GM23338 (cell line): ENCODE measurements around the gene ADAMTSL2. TPM values are rescaled to one million over a fixed set of nuclear protein-coding genes. Genes with fewer than 3 reads are reported as not detected.

Source experiments
- ATAC-seq: fragments of 200-7000 bp; cut with Tn5 transposase; 3 replicates; pipeline ENCODE4 v1.9.1; 2020
- DNase-seq: peaks from one replicate; pipeline ENCODE4 v3.0.0-alpha.2; 2015; ENCODE audit warnings: low spot score
- H2AFZ ChIP-seq: fragments of 200-600 bp; sonication (generic); 2 replicates; pipeline ENCODE4 v1.8.0; 2016; ENCODE audit warnings: antibody characterized with exemption, mild to moderate bottlenecking, moderate library complexity
- H3F3A ChIP-seq: fragments of 200-600 bp; sonication (generic); replicated peaks from 2 replicates; pipeline ENCODE4 v1.8.0; 2017; ENCODE audit warnings: antibody characterized with exemption, mixed run types, low read depth
- H3K27ac ChIP-seq: fragments of 200-600 bp; sonication (generic); 2 replicates; pipeline ENCODE4 v1.6.1; 2016; ENCODE audit warnings: low read depth
- H3K27me3 ChIP-seq: fragments of 200-600 bp; sonication (generic); 2 replicates; pipeline ENCODE4 v1.8.0; 2016; ENCODE audit warnings: mild to moderate bottlenecking, mixed run types, moderate library complexity; ENCODE audit not compliant: insufficient read depth
- H3K36me3 ChIP-seq: fragments of 200-600 bp; sonication (generic); 2 replicates; pipeline ENCODE4 v1.8.0; 2016; ENCODE audit warnings: mild to moderate bottlenecking; ENCODE audit not compliant: insufficient read depth
- H3K4me1 ChIP-seq: fragments of 200-600 bp; sonication (generic); 2 replicates; pipeline ENCODE4 v1.8.0; 2016; ENCODE audit warnings: mild to moderate bottlenecking, moderate library complexity; ENCODE audit not compliant: insufficient read depth
- H3K4me2 ChIP-seq: fragments of 200-600 bp; sonication (generic); 2 replicates; pipeline ENCODE4 v1.7.1; 2017; ENCODE audit warnings: mixed run types
- H3K4me3 ChIP-seq: fragments of 200-600 bp; sonication (generic); 2 replicates; pipeline ENCODE4 v1.6.1; 2016; ENCODE audit warnings: mixed run types
- H3K79me2 ChIP-seq: fragments of 200-600 bp; sonication (generic); replicated peaks from 2 replicates; pipeline ENCODE4 v1.8.0; 2017; ENCODE audit warnings: mild to moderate bottlenecking; ENCODE audit not compliant: insufficient read depth
- H3K9me2 ChIP-seq: fragments of 200-600 bp; sonication (generic); 2 replicates; pipeline ENCODE4 v1.8.0; 2017; ENCODE audit not compliant: insufficient read depth
- H4K20me1 ChIP-seq: fragments of 200-600 bp; sonication (generic); replicated peaks from 2 replicates; pipeline ENCODE4 v1.8.0; 2017; ENCODE audit warnings: mild to moderate bottlenecking; ENCODE audit not compliant: insufficient read depth
- H3K27ac Mint-ChIP-seq: 2 replicates; pipeline ENCODE4 v1.8.0; 2020; ENCODE audit warnings: inconsistent platforms, mild to moderate bottlenecking, moderate library complexity, mixed read lengths
- H3K27me3 Mint-ChIP-seq: 3 replicates; pipeline ENCODE4 v1.8.0; 2022; ENCODE audit warnings: low read depth, mild to moderate bottlenecking, moderate library complexity, mixed read lengths, inconsistent platforms; ENCODE audit not compliant: insufficient read depth, poor library complexity
- H3K36me3 Mint-ChIP-seq: 3 replicates; pipeline ENCODE4 v1.8.0; 2021; ENCODE audit warnings: low read depth, mild to moderate bottlenecking, inconsistent platforms, moderate library complexity, mixed read lengths
- H3K4me1 Mint-ChIP-seq: 3 replicates; pipeline ENCODE4 v1.8.0; 2020; ENCODE audit warnings: mild to moderate bottlenecking, inconsistent platforms, mixed read lengths
- H3K4me3 Mint-ChIP-seq: 3 replicates; pipeline ENCODE4 v1.8.0; 2021; ENCODE audit warnings: moderate library complexity, mild to moderate bottlenecking, inconsistent platforms, mixed read lengths
- H3K9me3 Mint-ChIP-seq: 3 replicates; pipeline ENCODE4 v1.8.0; 2020; ENCODE audit warnings: moderate library complexity, mild to moderate bottlenecking, inconsistent platforms, mixed read lengths
- CREB1 ChIP-seq: fragments of 250-450 bp; sonication (Bioruptor Pico); IDR thresholded peaks from 2 replicates; pipeline ENCODE4 v1.5.0; 2020; ENCODE audit warnings: low read depth, mild to moderate bottlenecking, moderate library complexity
- JUNB ChIP-seq: IDR thresholded peaks from one replicate; pipeline ENCODE4 v1.6.1; 2016; ENCODE audit warnings: antibody characterized with exemption; ENCODE audit not compliant: unreplicated experiment
- STAT1 ChIP-seq: IDR thresholded peaks from one replicate; pipeline ENCODE4 v1.6.1; 2016; ENCODE audit warnings: antibody characterized with exemption; ENCODE audit not compliant: unreplicated experiment
- ZNF331 ChIP-seq: fragments of 250-450 bp; sonication (Bioruptor Pico); IDR thresholded peaks from 2 replicates; pipeline ENCODE4 v1.5.0; 2020; ENCODE audit warnings: low read depth, mild to moderate bottlenecking, moderate library complexity
- ZNF462 ChIP-seq: fragments of 250-450 bp; sonication (Bioruptor Pico); IDR thresholded peaks from 2 replicates; pipeline ENCODE4 v1.5.0; 2020; ENCODE audit warnings: mild to moderate bottlenecking, moderate library complexity
- polyA plus RNA-seq: library from polyadenylated mRNA; unstranded; fragments of >200 nt; fragmentation: Nextera tagmentation; extraction: Ambion mirVana; gene quantifications from 2 replicates; pipeline ENCODE4 v1.2.1, GENCODE V29; 2016
- total RNA-seq: library from RNA; depleted of rRNA; stranded (reverse); fragments of >200 nt; shearing (Covaris generic); gene quantifications from 2 replicates; pipeline ENCODE4 v1.2.3, GENCODE V29; 2014
- TF ChIP-seq, protein P1 (sequence below): IDR thresholded peaks from one replicate; pipeline ENCODE4 v1.6.1; 2018; ENCODE audit warnings: antibody characterized with exemption; ENCODE audit not compliant: unreplicated experiment

ADAMTSL2 gene
- total and polyA plus RNA-seq, 2 experiments from 2014 or later = 0.15 to 0.66 TPM

- TF ChIP-seq, protein P1, sequence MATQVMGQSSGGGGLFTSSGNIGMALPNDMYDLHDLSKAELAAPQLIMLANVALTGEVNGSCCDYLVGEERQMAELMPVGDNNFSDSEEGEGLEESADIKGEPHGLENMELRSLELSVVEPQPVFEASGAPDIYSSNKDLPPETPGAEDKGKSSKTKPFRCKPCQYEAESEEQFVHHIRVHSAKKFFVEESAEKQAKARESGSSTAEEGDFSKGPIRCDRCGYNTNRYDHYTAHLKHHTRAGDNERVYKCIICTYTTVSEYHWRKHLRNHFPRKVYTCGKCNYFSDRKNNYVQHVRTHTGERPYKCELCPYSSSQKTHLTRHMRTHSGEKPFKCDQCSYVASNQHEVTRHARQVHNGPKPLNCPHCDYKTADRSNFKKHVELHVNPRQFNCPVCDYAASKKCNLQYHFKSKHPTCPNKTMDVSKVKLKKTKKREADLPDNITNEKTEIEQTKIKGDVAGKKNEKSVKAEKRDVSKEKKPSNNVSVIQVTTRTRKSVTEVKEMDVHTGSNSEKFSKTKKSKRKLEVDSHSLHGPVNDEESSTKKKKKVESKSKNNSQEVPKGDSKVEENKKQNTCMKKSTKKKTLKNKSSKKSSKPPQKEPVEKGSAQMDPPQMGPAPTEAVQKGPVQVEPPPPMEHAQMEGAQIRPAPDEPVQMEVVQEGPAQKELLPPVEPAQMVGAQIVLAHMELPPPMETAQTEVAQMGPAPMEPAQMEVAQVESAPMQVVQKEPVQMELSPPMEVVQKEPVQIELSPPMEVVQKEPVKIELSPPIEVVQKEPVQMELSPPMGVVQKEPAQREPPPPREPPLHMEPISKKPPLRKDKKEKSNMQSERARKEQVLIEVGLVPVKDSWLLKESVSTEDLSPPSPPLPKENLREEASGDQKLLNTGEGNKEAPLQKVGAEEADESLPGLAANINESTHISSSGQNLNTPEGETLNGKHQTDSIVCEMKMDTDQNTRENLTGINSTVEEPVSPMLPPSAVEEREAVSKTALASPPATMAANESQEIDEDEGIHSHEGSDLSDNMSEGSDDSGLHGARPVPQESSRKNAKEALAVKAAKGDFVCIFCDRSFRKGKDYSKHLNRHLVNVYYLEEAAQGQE = no peak
These were observed 74.4 kb downstream of the ADAMTSL2 start (continued) for GRCh38 chr9:133608889-133609288.

GRCh38 chr9:133609311-133610098, 75.0 kb downstream of the ADAMTSL2 start, which contains the start of gene FAM163B:
Gene FAM163B, minus strand, starts transcription at chr9:133609389. Its CDS starts 29,166 bp downstream, at chr9:133580223.
- ATAC-seq (peak; percentile 77), DNase-seq (peak; percentile 78)
- Histone ChIP-seq H3K36me3 (no peaks in the 10 kb centered on the region), H3K79me2 (no peaks in the 10 kb centered on the region), H4K20me1 (no peaks in the 10 kb centered on the region), H3F3A (no peaks in the 10 kb centered on the region), H3K4me3 (peak within 1 kb of the TSS; percentile 47), H2AFZ (0 out of 2 replicates have a peak within 1 kb of the TSS, but pooled peaks have one; percentile 43), H3K4me2 (peak within 1 kb of the TSS; percentile 80; the same call in 1 of the 2 replicates), H3K27me3 (peaks cover 15% of the 10 kb centered on the region), H3K9me2 (no peaks in the 10 kb centered on the region), H3K27ac (no peak within 1 kb of the TSS), H3K4me1 (no peaks in the 10 kb centered on the region; the same call in 1 of the 2 replicates)
- TF ChIP-seq ZNF462 (CRISPR knock-in tag) = no peak
- peak; percentile 45 for TF ChIP-seq CREB1
- no peak for TF ChIP-seq ZNF331 (CRISPR knock-in tag)
- TF ChIP-seq, protein P1 = peak; percentile 85
- no peak for TF ChIP-seq JUNB
- TF ChIP-seq STAT1 = no peak
- H3K4me3 Mint-ChIP-seq = peak within 1 kb of the TSS; percentile 72
- no peaks in the 10 kb centered on the region for H3K9me3 Mint-ChIP-seq
- peaks cover 12% of the 10 kb centered on the region for H3K4me1 Mint-ChIP-seq
- H3K36me3 Mint-ChIP-seq = no peaks in the 10 kb centered on the region
- H3K27ac Mint-ChIP-seq = no peak within 1 kb of the TSS
- peaks cover 17% of the 10 kb centered on the region for H3K27me3 Mint-ChIP-seq
